MM.1S (cell line): ENCODE measurements around the gene DCAF8L2.

Source experiments
- CTCF ChIP-seq: fragments of 300-600 bp; sonication (generic); IDR thresholded peaks from 2 replicates; pipeline ENCODE4 v1.5.1; 2016; ENCODE audit warnings: antibody characterized with exemption, low read length, mixed read lengths
- EZH2 ChIP-seq: fragments of 300-600 bp; sonication (generic); optimal IDR thresholded peaks from 2 replicates; pipeline ENCODE3; 2017; ENCODE audit warnings: low read depth, mild to moderate bottlenecking, antibody characterized with exemption, low read length, mixed read lengths
- EZH2phosphoT487 ChIP-seq: fragments of 300-600 bp; sonication (generic); IDR thresholded peaks from 2 replicates; pipeline ENCODE4 v1.6.1; 2018; ENCODE audit warnings: antibody characterized with exemption, low read length

- TF ChIP-seq EZH2 = no peak
- no peak for TF ChIP-seq CTCF
- TF ChIP-seq EZH2phosphoT487 = no peak
These were observed 145.8 kb downstream of the DCAF8L2 start for GRCh38 chrX:27735914-27736313.
